ENCODE data around the gene MRPL51.

MRPL51 gene

GRCh38 chr12:6533923-6534694 is 41.0 kb upstream of the MRPL51 start, which contains the start of gene GAPDH:
TSS of gene GAPDH (plus strand) at chr12:6534517. CDS start at chr12:6534833, 316 bp downstream.
- H3K27ac ChIP-seq, result peak within 1 kb of the TSS; percentile 97
- no peak for TF ChIP-seq CTCF (conservative IDR thresholded peaks at IDR 0.05)
- peak; percentile 20; the same call in 1 of the 2 replicates for TF ChIP-seq ZFX (IDR thresholded peaks at IDR 0.05)

GRCh38 chr12:6533653-6533922 is 40.5 kb upstream of the MRPL51 start:
- TF ChIP-seq CTCF (conservative IDR thresholded peaks at IDR 0.05) (no peak), ZFX (IDR thresholded peaks at IDR 0.05) (0 out of 2 replicates have a peak, but pooled peaks have one; percentile 33)
- peak overlapping the region; percentile 97 for H3K27ac ChIP-seq

GRCh38 chr12:6532927-6533652 is 40.0 kb upstream of the MRPL51 start:
- TF ChIP-seq ZFX (IDR thresholded peaks at IDR 0.05) (no peak), CTCF (conservative IDR thresholded peaks at IDR 0.05) (no peak)
- peak overlapping the region; percentile 97 for H3K27ac ChIP-seq

GRCh38 chr12:6532051-6532926 is 39.2 kb upstream of the MRPL51 start:
- TF ChIP-seq ZFX (IDR thresholded peaks at IDR 0.05) (no peak), CTCF (conservative IDR thresholded peaks at IDR 0.05) (no peak)
- peak overlapping the region; percentile 97 for H3K27ac ChIP-seq

- TF ChIP-seq CTCF (conservative IDR thresholded peaks at IDR 0.05) (no peak), ZFX (IDR thresholded peaks at IDR 0.05) (no peak)
- no peak overlapping the region for H3K27ac ChIP-seq
Measured at GRCh38 chr12:6530576-6531260, 37.7 kb upstream of the MRPL51 start.

GRCh38 chr12:6529291-6529737 is 36.3 kb upstream of the MRPL51 start:
- TF ChIP-seq ZFX (IDR thresholded peaks at IDR 0.05) (no peak), CTCF (conservative IDR thresholded peaks at IDR 0.05) (no peak)
- H3K27ac ChIP-seq, result no peak overlapping the region

Data from C4-2B (cell line).